CD8-positive, alpha-beta memory T cell (primary cell): ENCODE results near the gene UBXN6. TPM values are rescaled to one million over a fixed set of nuclear protein-coding genes. Genes with fewer than 3 reads are reported as not detected.
A peak's percentile ranks its signal among the peaks of the same experiment; 100 is the strongest.

Experiments
- CTCF ChIA-PET: fragments of 350-600 bp; sonication (Branson Sonifier 250); formaldehyde crosslinking; loops from one replicate; lab custom pipeline; 2021; ENCODE audit warnings: antibody characterized with exemption; lab: Charles Lee
- POLR2A ChIA-PET: fragments of 350-600 bp; sonication (Branson Sonifier 250); formaldehyde crosslinking; loops from one replicate; lab custom pipeline; 2021; ENCODE audit warnings: antibody characterized with exemption; lab: Charles Lee
- DNase-seq, 5 donors: peaks; one replicate each; pipeline versions ENCODE4 v3.0.0 to v3.0.0-alpha.2; 2020 to 2022; ENCODE audit warnings: mixed read lengths in 1 of 5
- H3K27ac ChIP-seq: one replicate; pipeline ENCODE4 v1.7.0; 2013; ENCODE audit warnings: low read depth, mild to moderate bottlenecking, low read length, moderate library complexity
- H3K27me3 ChIP-seq: 2 replicates; pipeline ENCODE4 v1.7.0; 2013; ENCODE audit warnings: low read length, mild to moderate bottlenecking; ENCODE audit not compliant: insufficient read depth, poor library complexity, severe bottlenecking
- H3K36me3 ChIP-seq: 2 replicates; pipeline ENCODE4 v1.7.0; 2013; ENCODE audit warnings: mild to moderate bottlenecking, low read length, moderate library complexity; ENCODE audit not compliant: insufficient read depth
- H3K4me1 ChIP-seq: 2 replicates; pipeline ENCODE4 v1.7.0; 2013; ENCODE audit warnings: mild to moderate bottlenecking, low read length, moderate library complexity; ENCODE audit not compliant: insufficient read depth
- H3K4me3 ChIP-seq: 2 replicates; pipeline ENCODE4 v1.7.0; 2013; ENCODE audit warnings: mild to moderate bottlenecking, low read length
- H3K9me3 ChIP-seq: 2 replicates; pipeline ENCODE4 v1.7.0; 2013; ENCODE audit warnings: mild to moderate bottlenecking, low read length
- H3K27ac Mint-ChIP-seq, 8 donors: one replicate each; pipeline ENCODE4 v1.8.0; 2020 to 2021; ENCODE audit warnings: mixed read lengths in 8 of 8, mild to moderate bottlenecking in 6 of 8, inconsistent platforms in 3 of 8, moderate library complexity in 3 of 8
- H3K27me3 Mint-ChIP-seq, 2 donors: one replicate each; pipeline ENCODE4 v1.8.0; 2020 to 2021; ENCODE audit warnings: mixed read lengths in 2 of 2, mild to moderate bottlenecking in 1 of 2, moderate library complexity in 1 of 2
- H3K36me3 Mint-ChIP-seq, 3 donors: one replicate each; pipeline ENCODE4 v1.8.0; 2020 to 2021; ENCODE audit warnings: mixed read lengths in 3 of 3, inconsistent platforms in 1 of 3, mild to moderate bottlenecking in 1 of 3
- H3K4me1 Mint-ChIP-seq, 3 donors: one replicate each; pipeline ENCODE4 v1.8.0; 2020 to 2021; ENCODE audit warnings: mixed read lengths in 3 of 3, inconsistent platforms in 1 of 3, mild to moderate bottlenecking in 1 of 3
- H3K4me3 Mint-ChIP-seq, 7 donors: one replicate each; pipeline ENCODE4 v1.8.0; 2020 to 2021; ENCODE audit warnings: mixed read lengths in 7 of 7, mild to moderate bottlenecking in 6 of 7, moderate library complexity in 4 of 7, inconsistent platforms in 2 of 7
- H3K9me3 Mint-ChIP-seq, 5 donors: one replicate each; pipeline ENCODE4 v1.8.0; 2020 to 2022; ENCODE audit warnings: mixed read lengths in 5 of 5, mild to moderate bottlenecking in 3 of 5, moderate library complexity in 2 of 5, inconsistent platforms in 1 of 5
- polyA plus RNA-seq: library from polyadenylated mRNA; unstranded; fragments of 300-500 nt; fragmentation: Illumina TruSeq; gene quantifications from one replicate; pipeline ENCODE4 v1.2.3, GENCODE V29; 2021
- total RNA-seq, 2 experiments: library from RNA; stranded (reverse); gene quantifications; one replicate each; pipeline ENCODE4 v1.2.3, GENCODE V29; 2021

Gene UBXN6
- total and polyA plus RNA-seq, 3 experiments from 2014 or later, result 5.2 to 60.0 (median 56.6) TPM

- CTCF ChIA-PET, result no interaction called here
- H3K4me1 ChIP-seq, result peaks cover 17% of the 10 kb centered on the region
- H3K4me3 ChIP-seq, result no peak overlapping the region
- no peaks in the 10 kb centered on the region for H3K9me3 ChIP-seq
- peak overlapping the region; percentile 58 to 82 (median 73) for H3K4me3 Mint-ChIP-seq
- peak overlapping the region in 3 of 8 donors; percentile 21 to 76 (median 52) for H3K27ac Mint-ChIP-seq
- H3K36me3 ChIP-seq, result peaks cover 6% of the 10 kb centered on the region
- no peak overlapping the region for H3K27ac ChIP-seq
- H3K27me3 Mint-ChIP-seq, result no peaks in the 10 kb centered on the region
- no peak for DNase-seq
- no peaks in the 10 kb centered on the region for H3K9me3 Mint-ChIP-seq
- H3K27me3 ChIP-seq, result no peaks in the 10 kb centered on the region
- POLR2A ChIA-PET, result interaction anchor here (0.5 kb wide), 1 partner anchor 951 kb away, joined by 4 read pairs; no protein-coding TSS in a partner anchor
- H3K36me3 Mint-ChIP-seq, result peaks cover 0 to 25% (median 5%) of the 10 kb centered on the region in 3 donors
- peaks cover 15 to 25% (median 22%) of the 10 kb centered on the region in 3 donors for H3K4me1 Mint-ChIP-seq
Measured at GRCh38 chr19:4473763-4474513, 16.3 kb upstream of the UBXN6 start.

- no peaks in the 10 kb centered on the region for H3K9me3 ChIP-seq
- ChIA-PET CTCF (no interaction called here), POLR2A (interaction anchor here (0.7 kb wide), 1 partner anchor 385 kb away, joined by 7 read pairs; no protein-coding TSS in a partner anchor)
- peaks cover 17% of the 10 kb centered on the region for H3K4me1 ChIP-seq
- Mint-ChIP-seq H3K27me3 (no peaks in the 10 kb centered on the region), H3K9me3 (no peaks in the 10 kb centered on the region), H3K27ac (peak overlapping the region in 4 of 8 donors; percentile 56 to 76 (median 64)), H3K4me1 (peaks cover 15 to 25% (median 22%) of the 10 kb centered on the region in 3 donors), H3K36me3 (peaks cover 0 to 22% (median 5%) of the 10 kb centered on the region in 3 donors), H3K4me3 (peak overlapping the region; percentile 63 to 88 (median 79))
- no peak for DNase-seq
- peaks cover 6% of the 10 kb centered on the region for H3K36me3 ChIP-seq
- peak overlapping the region; percentile 69 for H3K27ac ChIP-seq
- H3K4me3 ChIP-seq, result peak overlapping the region; percentile 50
- no peaks in the 10 kb centered on the region for H3K27me3 ChIP-seq
Measured at GRCh38 chr19:4473011-4473762, 15.6 kb upstream of the UBXN6 start.

- peaks cover 6% of the 10 kb centered on the region for H3K36me3 ChIP-seq
- Mint-ChIP-seq H3K9me3 (no peaks in the 10 kb centered on the region), H3K27ac (peak within 1 kb of the TSS in 4 of 8 donors; percentile 54 to 70 (median 56)), H3K36me3 (peaks cover 0 to 16% (median 3%) of the 10 kb centered on the region in 3 donors), H3K4me1 (peaks cover 15 to 25% (median 22%) of the 10 kb centered on the region in 3 donors), H3K27me3 (no peaks in the 10 kb centered on the region), H3K4me3 (peak within 1 kb of the TSS; percentile 63 to 88 (median 79))
- H3K27me3 ChIP-seq, result no peaks in the 10 kb centered on the region
- H3K4me1 ChIP-seq, result peaks cover 17% of the 10 kb centered on the region
- ChIA-PET CTCF (interaction anchor here (1.0 to 1.9 kb wide), 5 partner anchors 12 to 206 kb away, joined by 3 to 5 read pairs (median 3); partner anchors contain the start of gene SH3GL1), POLR2A (interaction anchor here (1.0 to 1.6 kb wide), 5 partner anchors 13 to 129 kb away, joined by 3 to 11 read pairs (median 4); partner anchors contain the start of genes CHAF1A, MPND and SH3GL1)
- peak within 1 kb of the TSS; percentile 71 for H3K27ac ChIP-seq
- H3K4me3 ChIP-seq, result peak within 1 kb of the TSS; percentile 61
- no peaks in the 10 kb centered on the region for H3K9me3 ChIP-seq
- DNase-seq, result no peak
Measured at GRCh38 chr19:4472174-4472974, 14.8 kb upstream of the UBXN6 start, which contains the start of gene HDGFL2. HDGFL2 (plus strand) TSS chr19:4472297; CDS start chr19:4472351, 54 bp downstream.

DNA sequence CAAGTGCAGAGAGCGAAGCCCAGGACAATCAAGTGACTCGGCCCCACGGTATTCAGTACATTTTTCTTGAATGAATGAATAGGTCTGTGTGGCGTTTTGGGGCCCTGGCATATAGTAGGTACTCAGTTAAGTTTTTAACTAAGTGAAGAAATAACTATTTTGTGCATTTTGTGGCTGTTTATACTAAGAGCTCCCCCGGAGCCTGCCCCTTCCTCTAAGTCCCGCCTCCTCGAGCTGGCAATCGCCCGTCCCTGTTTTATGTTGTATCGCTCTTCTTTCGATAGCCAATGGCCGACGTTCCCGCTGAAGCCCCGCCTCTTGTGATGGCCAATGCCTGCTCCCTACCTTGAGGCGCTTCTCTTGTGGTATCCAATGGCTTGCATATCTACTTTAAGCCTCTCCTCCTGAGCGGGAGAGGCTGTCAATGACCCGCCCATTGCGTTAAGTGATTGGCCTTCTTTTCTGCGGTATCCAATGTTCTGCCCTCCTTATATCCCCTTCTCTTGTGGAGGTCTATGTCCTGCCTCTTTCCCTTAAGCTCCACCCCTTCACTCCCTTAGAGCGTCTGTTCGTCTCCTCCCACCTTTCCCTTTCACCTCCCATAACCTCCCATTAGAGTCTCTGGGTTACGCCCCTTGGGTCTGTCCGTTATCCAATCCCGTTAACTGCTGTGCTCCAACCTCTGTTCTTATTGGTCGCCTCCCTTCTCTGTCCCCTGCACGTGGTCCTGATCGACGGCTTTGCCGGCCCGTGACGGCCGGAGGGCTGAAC lies 14.0 kb upstream of the UBXN6 start:
- Mint-ChIP-seq H3K27ac (no peak overlapping the region), H3K36me3 (peaks cover 0 to 8% (median 2%) of the 10 kb centered on the region in 3 donors), H3K9me3 (no peaks in the 10 kb centered on the region), H3K4me1 (peaks cover 15 to 25% (median 22%) of the 10 kb centered on the region in 3 donors), H3K27me3 (no peaks in the 10 kb centered on the region), H3K4me3 (no peak overlapping the region)
- Histone ChIP-seq H3K4me1 (peaks cover 17% of the 10 kb centered on the region), H3K27ac (peak overlapping the region; percentile 71), H3K27me3 (no peaks in the 10 kb centered on the region), H3K36me3 (peaks cover 2% of the 10 kb centered on the region), H3K4me3 (peak overlapping the region; percentile 61), H3K9me3 (no peaks in the 10 kb centered on the region)
- CTCF ChIA-PET, result interaction anchor here (1.0 to 2.1 kb wide), 9 partner anchors 11 to 484 kb away, joined by 3 to 5 read pairs (median 3); partner anchors contain the start of genes SH3GL1 and YJU2
- POLR2A ChIA-PET, result interaction anchor here (1.0 to 1.6 kb wide), 8 partner anchors 14 to 225 kb away, joined by 3 to 13 read pairs (median 4); partner anchors contain the start of genes CHAF1A, MPND, SH3GL1 and UBXN6
- peak; percentile 95 to 99 (median 98) for DNase-seq

DNA sequence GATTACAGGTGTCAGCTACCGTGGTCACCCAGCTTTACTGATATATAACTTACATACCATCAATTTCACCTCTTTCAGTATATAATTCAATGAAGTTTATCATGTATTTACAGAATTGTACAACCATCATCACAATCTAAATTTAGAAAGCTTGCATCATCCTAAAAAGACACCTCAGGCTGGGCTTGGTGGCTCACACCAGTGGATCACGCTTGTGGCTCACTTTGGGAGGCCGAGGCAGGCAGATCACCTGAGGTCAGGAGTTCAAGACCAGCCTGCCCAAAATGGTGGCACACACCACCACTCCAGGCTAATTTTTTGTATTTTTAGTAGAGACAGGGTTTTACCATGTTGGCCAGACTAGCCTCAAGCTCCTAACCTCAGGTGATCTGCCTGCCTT lies 10.2 kb upstream of the UBXN6 start:
- ChIA-PET CTCF (no interaction called here), POLR2A (interaction anchor here (0.6 kb wide), 1 partner anchor 120 kb away, joined by 4 read pairs; no protein-coding TSS in a partner anchor)
- H3K4me1 Mint-ChIP-seq, result peaks cover 5 to 6% (median 6%) of the 10 kb centered on the region in 3 donors
- peak overlapping the region in 2 of 8 donors; percentile 22 to 47 for H3K27ac Mint-ChIP-seq
- Histone ChIP-seq H3K27ac (no peak overlapping the region), H3K27me3 (no peaks in the 10 kb centered on the region), H3K4me3 (no peak overlapping the region), H3K4me1 (peaks cover under 1% of the 10 kb centered on the region), H3K9me3 (no peaks in the 10 kb centered on the region), H3K36me3 (no peaks in the 10 kb centered on the region)
- no peak for DNase-seq
- no peaks in the 10 kb centered on the region for H3K36me3 Mint-ChIP-seq
- no peaks in the 10 kb centered on the region for H3K9me3 Mint-ChIP-seq
- no peaks in the 10 kb centered on the region for H3K27me3 Mint-ChIP-seq
- peak overlapping the region in 2 of 7 donors; percentile 6 to 54 for H3K4me3 Mint-ChIP-seq

DNA sequence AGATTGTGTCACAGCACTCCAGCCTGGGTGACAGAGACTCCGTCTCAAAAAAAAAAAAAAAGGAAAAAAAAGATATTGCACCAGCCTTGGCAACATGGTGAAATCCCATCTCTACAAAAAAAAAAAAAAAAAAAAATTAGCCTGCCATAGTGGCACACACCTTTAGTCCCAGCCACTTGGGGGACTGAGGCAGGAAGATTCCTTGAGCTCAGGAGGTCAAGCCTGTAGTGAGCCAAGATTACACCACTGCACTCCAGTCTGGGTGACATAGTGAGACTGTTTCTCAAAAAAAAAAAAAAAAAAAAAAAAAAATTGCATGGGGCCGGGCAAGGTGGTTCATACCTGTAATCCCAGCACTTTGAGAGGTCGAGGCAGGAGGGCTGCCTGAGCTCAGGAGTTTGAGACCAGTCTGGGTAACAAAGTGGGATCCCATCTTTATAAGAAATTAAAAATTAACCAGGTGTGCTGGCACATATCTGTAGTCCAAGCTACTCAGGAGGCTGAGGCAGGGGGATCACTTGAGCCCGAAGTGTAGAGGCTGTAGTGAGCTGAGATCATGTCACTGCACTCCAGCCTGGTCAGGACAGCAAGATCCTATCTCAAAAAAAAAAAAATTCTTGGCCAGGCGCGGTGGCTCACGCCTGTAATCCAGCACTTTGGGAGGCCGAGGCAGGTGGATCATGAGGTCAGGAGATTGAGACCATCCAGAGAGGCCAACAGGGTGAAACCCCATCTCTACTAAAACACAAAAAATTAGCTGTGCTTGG lies 7.4 kb upstream of the UBXN6 start:
- ChIA-PET POLR2A (no interaction called here), CTCF (no interaction called here)
- Histone ChIP-seq H3K27ac (no peak overlapping the region), H3K27me3 (no peaks in the 10 kb centered on the region), H3K9me3 (no peaks in the 10 kb centered on the region), H3K4me1 (no peaks in the 10 kb centered on the region), H3K36me3 (no peaks in the 10 kb centered on the region), H3K4me3 (no peak overlapping the region)
- H3K9me3 Mint-ChIP-seq, result no peaks in the 10 kb centered on the region
- H3K4me3 Mint-ChIP-seq, result no peak overlapping the region
- no peaks in the 10 kb centered on the region for H3K36me3 Mint-ChIP-seq
- no peak for DNase-seq
- no peaks in the 10 kb centered on the region for H3K27me3 Mint-ChIP-seq
- H3K4me1 Mint-ChIP-seq, result no peaks in the 10 kb centered on the region
- no peak overlapping the region for H3K27ac Mint-ChIP-seq
